KOPT-K1 (cell line): ENCODE measurements around the gene COX7C.
A peak's percentile ranks its signal among the peaks of the same experiment; 100 is the strongest.
"Not testable (repeated sequence)": the region's sequence is repeated elsewhere in the genome, so short reads cannot be mapped to it uniquely, and the experiment has no call there.

Experiments
- H3K27ac ChIP-seq: fragments of 200-600 bp; sonication (generic); 2 replicates; pipeline ENCODE4 v1.5.1; 2016; ENCODE audit warnings: antibody characterized with exemption, mild to moderate bottlenecking, low read depth, low read length; ENCODE audit not compliant: poor library complexity, severe bottlenecking
- H3K36me3 ChIP-seq: fragments of 200-600 bp; sonication (generic); 2 replicates; pipeline ENCODE4 v1.5.1; 2017; ENCODE audit warnings: antibody characterized with exemption, mild to moderate bottlenecking, low read length, moderate library complexity; ENCODE audit not compliant: insufficient read depth
- H3K9me3 ChIP-seq: fragments of 200-600 bp; sonication (generic); 2 replicates; pipeline ENCODE4 v1.5.1; 2017; ENCODE audit warnings: antibody characterized with exemption, low read length, mild to moderate bottlenecking; ENCODE audit not compliant: insufficient read depth, poor library complexity, severe bottlenecking

COX7C gene

GRCh38 chr5:86617756-86618576 lies at the start of gene COX7C:
TSS of gene COX7C (plus strand) at chr5:86617941. CDS start at chr5:86618056, 115 bp downstream.
- Histone ChIP-seq H3K36me3 (peaks cover 38% of the 10 kb centered on the region), H3K27ac (peak within 1 kb of the TSS; percentile 88), H3K9me3 (no peaks in the 10 kb centered on the region)

GRCh38 chr5:86569522-86570426 lies 48.0 kb upstream of the COX7C start:
- H3K36me3 ChIP-seq, H3K27ac ChIP-seq: not testable (repeated sequence)
- peaks cover 16% of the 10 kb centered on the region for H3K9me3 ChIP-seq

- no peaks in the 10 kb centered on the region for H3K36me3 ChIP-seq
- H3K9me3 ChIP-seq = peaks cover 16% of the 10 kb centered on the region
- H3K27ac ChIP-seq = no peak overlapping the region
Observed at GRCh38 chr5:86570427-86571083, 47.2 kb upstream of the COX7C start.

- not testable (repeated sequence) for H3K27ac ChIP-seq, H3K36me3 ChIP-seq
- peaks cover 16% of the 10 kb centered on the region for H3K9me3 ChIP-seq
Observed at GRCh38 chr5:86571109-86571508, 46.6 kb upstream of the COX7C start.

- no peak overlapping the region for H3K27ac ChIP-seq
- no peaks in the 10 kb centered on the region for H3K36me3 ChIP-seq
- H3K9me3 ChIP-seq = peaks cover 10% of the 10 kb centered on the region
Observed at GRCh38 chr5:86572825-86573517, 44.8 kb upstream of the COX7C start.

- Histone ChIP-seq H3K9me3 (no peaks in the 10 kb centered on the region), H3K36me3 (no peaks in the 10 kb centered on the region), H3K27ac (no peak overlapping the region)
Observed at GRCh38 chr5:86579502-86579901, 38.2 kb upstream of the COX7C start.

GRCh38 chr5:86596476-86596875 lies 21.3 kb upstream of the COX7C start:
- H3K9me3 ChIP-seq = no peaks in the 10 kb centered on the region
- H3K27ac ChIP-seq = no peak overlapping the region
- no peaks in the 10 kb centered on the region for H3K36me3 ChIP-seq

- Histone ChIP-seq H3K36me3 (no peaks in the 10 kb centered on the region), H3K27ac (no peak overlapping the region), H3K9me3 (no peaks in the 10 kb centered on the region)
Observed at GRCh38 chr5:86605881-86606280, 11.9 kb upstream of the COX7C start.

GRCh38 chr5:86613455-86613854 lies 4.3 kb upstream of the COX7C start:
- Histone ChIP-seq H3K36me3 (no peaks in the 10 kb centered on the region), H3K27ac (no peak overlapping the region), H3K9me3 (no peaks in the 10 kb centered on the region)

GRCh38 chr5:86617309-86617755 lies 409 bp upstream of the COX7C start:
- no peaks in the 10 kb centered on the region for H3K9me3 ChIP-seq
- peaks cover 32% of the 10 kb centered on the region for H3K36me3 ChIP-seq
- peak overlapping the region; percentile 88 for H3K27ac ChIP-seq

- no peaks in the 10 kb centered on the region for H3K9me3 ChIP-seq
- peaks cover 38% of the 10 kb centered on the region for H3K36me3 ChIP-seq
- H3K27ac ChIP-seq = no peak overlapping the region
Observed at GRCh38 chr5:86623785-86624483, 6.2 kb downstream of the COX7C start.

GRCh38 chr5:86625148-86625547 lies 7.4 kb downstream of the COX7C start:
- Histone ChIP-seq H3K36me3 (peaks cover 28% of the 10 kb centered on the region), H3K9me3 (no peaks in the 10 kb centered on the region), H3K27ac (no peak overlapping the region)

GRCh38 chr5:86626149-86626548 lies 8.4 kb downstream of the COX7C start:
- Histone ChIP-seq H3K36me3 (peaks cover 18% of the 10 kb centered on the region), H3K27ac (no peak overlapping the region), H3K9me3 (no peaks in the 10 kb centered on the region)

GRCh38 chr5:86631165-86631564 lies 13.4 kb downstream of the COX7C start:
- Histone ChIP-seq H3K9me3 (no peaks in the 10 kb centered on the region), H3K36me3 (no peaks in the 10 kb centered on the region), H3K27ac (no peak overlapping the region)
